Measurements from ENCODE around the gene TLCD1. TPM values are rescaled to one million over a fixed set of nuclear protein-coding genes. Genes with fewer than 3 reads are reported as not detected.
A peak's percentile ranks its signal among the peaks of the same experiment; 100 is the strongest.

Gene TLCD1
- polyA plus RNA-seq, 1 of the 3 experiments (the other 2 are of a cell fraction), result 18.3 TPM

DNA sequence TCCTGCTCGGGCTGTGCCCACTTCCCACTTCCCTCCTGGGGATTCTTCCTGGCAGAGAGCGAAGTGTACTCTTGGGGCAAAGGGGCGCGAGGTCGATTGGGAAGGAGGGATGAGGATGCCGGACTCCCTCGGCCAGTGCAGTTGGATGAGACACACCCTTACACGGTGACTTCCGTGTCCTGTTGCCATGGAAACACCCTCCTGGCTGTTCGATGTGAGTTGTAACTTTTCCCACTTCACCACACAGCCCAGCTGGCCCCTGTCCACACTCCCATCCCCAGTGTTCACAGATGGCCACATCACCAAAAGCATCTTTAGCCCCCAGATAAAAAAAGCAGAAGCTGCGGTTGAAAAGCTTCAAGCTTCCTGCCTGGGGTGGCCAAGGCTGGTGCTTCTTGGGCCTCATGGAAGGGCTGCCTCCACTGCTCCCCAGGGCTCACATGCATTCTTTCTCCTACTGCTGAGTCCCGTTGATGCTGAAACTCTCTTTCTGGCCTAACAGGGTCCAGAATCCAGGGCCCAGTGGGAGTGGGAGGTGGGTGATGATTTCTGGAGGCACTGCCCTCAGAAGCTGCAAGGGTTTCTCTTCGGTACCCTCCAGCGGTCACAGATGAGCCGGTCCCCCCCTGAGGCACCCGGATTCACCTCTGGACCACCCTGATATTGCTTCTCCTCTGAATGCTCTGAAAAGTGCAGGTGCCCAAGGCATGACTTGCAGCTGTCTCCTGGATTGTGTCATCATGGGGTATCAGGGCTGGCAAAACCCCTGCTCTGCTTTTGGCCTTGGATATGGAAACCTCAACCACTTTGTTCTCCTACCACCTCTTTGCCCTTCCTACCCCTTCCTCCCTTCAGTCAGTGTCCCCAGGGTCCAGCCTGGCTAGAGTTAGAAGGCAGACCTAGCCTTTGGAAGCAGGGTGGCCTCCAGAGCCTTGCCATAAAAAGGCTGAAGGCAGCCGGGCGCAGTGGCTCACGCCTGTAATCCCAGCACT lies 15.6 kb upstream of the TLCD1 start:
- H3K4me2 ChIP-seq, result peak overlapping the region; percentile 99; the same call in 1 of the 2 replicates
- WGBS (ENCODE audit: low lambda C conversion rate), result 94% methylated on average over 18 of the region's 19 CpGs
- H2AFZ ChIP-seq (ENCODE audit: low read depth), result no peak overlapping the region
- H3K27ac ChIP-seq (ENCODE audit: low read depth in 2 of 2, low read length in 1 of 2), result peak overlapping the region; percentile 97 to 98
- no peaks in the 10 kb centered on the region for H3K9me3 ChIP-seq
- no peak for DNase-seq
- H3K27me3 ChIP-seq (ENCODE audit: insufficient read depth), result no peaks in the 10 kb centered on the region
- no peak overlapping the region for H3K4me3 ChIP-seq (ENCODE audit: low read depth in 2 of 2, low read length in 1 of 2)
- H3K9ac ChIP-seq, result no peak overlapping the region
- peaks cover 0 to under 1% of the 10 kb centered on the region in 2 experiments for H3K36me3 ChIP-seq (replicated peaks in 1 of 2; ENCODE audit: control insufficient read depth in 1 of 2, insufficient read depth in 2 of 2, low read length in 1 of 2)
- H3K4me1 ChIP-seq (ENCODE audit: control insufficient read depth in 1 of 2, insufficient read depth in 2 of 2, low read depth in 1 of 2, low read length in 1 of 2), result peaks cover 18 to 31% of the 10 kb centered on the region in 2 experiments; a peak in 3 of 4 replicates
- peaks cover 32% of the 10 kb centered on the region for H3K79me2 ChIP-seq (ENCODE audit: insufficient read depth)
- TF ChIP-seq, protein P1, sequence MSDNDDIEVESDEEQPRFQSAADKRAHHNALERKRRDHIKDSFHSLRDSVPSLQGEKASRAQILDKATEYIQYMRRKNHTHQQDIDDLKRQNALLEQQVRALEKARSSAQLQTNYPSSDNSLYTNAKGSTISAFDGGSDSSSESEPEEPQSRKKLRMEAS (IDR thresholded peaks at IDR 0.05; ENCODE audit: low read depth), result no peak
- TF ChIP-seq RXRA (IDR thresholded peaks at IDR 0.05; ENCODE audit: borderline replicate concordance, low read depth), result no peak
- no peak for TF ChIP-seq CHD2 (IDR thresholded peaks at IDR 0.05; ENCODE audit: low read length, partially characterized antibody)
- TF ChIP-seq, protein P2, sequence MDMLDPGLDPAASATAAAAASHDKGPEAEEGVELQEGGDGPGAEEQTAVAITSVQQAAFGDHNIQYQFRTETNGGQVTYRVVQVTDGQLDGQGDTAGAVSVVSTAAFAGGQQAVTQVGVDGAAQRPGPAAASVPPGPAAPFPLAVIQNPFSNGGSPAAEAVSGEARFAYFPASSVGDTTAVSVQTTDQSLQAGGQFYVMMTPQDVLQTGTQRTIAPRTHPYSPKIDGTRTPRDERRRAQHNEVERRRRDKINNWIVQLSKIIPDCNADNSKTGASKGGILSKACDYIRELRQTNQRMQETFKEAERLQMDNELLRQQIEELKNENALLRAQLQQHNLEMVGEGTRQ (IDR thresholded peaks at IDR 0.05; ENCODE audit: borderline replicate concordance, low read depth, low read length), result no peak
- H4K20me1 ChIP-seq (ENCODE audit: insufficient read depth), result peaks cover 24% of the 10 kb centered on the region
- H3F3A ChIP-seq (replicated peaks; ENCODE audit: insufficient read depth), result peaks cover 21% of the 10 kb centered on the region
- CTCF ChIA-PET, result interaction anchor here (0.8 to 20.4 kb wide), 5 partner anchors 8 to 212 kb away, joined by 3 to 612 read pairs (median 3); partner anchors contain the start of genes NEK8, RPL23A and TLCD1
- no peaks in the 10 kb centered on the region for H3K9me2 ChIP-seq
- POLR2A ChIA-PET, result interaction anchor here (6.5 kb wide), 1 partner anchor 14 kb away, joined by 90 read pairs; the partner anchor contains the start of genes NEK8 and TLCD1

DNA sequence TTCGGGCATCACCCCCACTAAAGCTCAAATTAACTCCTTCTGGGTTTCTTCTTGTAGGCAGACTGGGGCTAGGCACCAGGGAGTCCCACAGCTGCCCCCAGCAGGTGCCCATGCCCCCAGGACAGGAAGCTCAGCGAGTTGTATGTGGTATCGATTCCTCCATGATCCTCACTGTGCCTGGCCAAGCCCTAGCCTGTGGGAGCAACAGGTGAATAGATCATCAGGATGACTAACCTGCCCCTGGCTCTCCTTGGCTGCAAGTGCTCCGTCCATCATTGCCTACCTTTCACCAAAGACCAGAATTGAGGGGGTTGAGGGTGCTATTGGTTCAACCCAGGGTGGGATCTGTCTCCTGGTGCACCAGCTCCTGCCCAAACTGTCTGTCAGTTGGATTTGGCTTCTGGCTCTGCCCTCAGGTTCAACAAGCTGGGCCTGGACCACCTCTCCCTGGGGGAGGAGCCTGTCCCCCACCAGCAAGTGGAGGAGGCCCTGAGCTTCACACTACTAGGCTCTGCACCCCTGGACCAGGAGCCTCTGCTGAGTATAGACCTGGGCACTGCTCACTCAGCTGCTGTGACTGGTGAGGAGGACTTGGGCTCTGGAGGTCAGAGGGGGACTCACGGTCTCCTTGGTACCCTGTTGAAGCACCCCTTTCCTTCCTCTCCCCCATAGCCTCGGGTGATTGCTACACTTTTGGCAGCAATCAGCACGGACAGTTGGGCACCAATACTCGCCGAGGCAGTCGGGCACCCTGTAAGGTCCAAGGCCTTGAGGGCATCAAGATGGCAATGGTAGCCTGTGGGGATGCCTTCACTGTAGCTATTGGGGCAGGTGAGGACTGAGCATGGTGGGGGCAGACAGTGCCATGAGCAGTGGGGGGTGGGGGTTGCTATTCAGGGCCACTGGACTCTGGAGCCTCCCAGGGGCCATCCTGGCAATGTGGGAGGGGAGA lies 14.6 kb upstream of the TLCD1 start:
- ChIA-PET CTCF (interaction anchor here (0.8 to 20.4 kb wide), 6 partner anchors 8 to 213 kb away, joined by 3 to 612 read pairs (median 3); partner anchors contain the start of genes NEK8, RPL23A and TLCD1), POLR2A (no interaction called here)
- Histone ChIP-seq H3K4me3 (ENCODE audit: low read depth in 2 of 2, low read length in 1 of 2) (no peak overlapping the region), H3F3A (replicated peaks; ENCODE audit: insufficient read depth) (peaks cover 21% of the 10 kb centered on the region), H3K9ac (no peak overlapping the region), H4K20me1 (ENCODE audit: insufficient read depth) (peaks cover 14% of the 10 kb centered on the region), H3K27me3 (ENCODE audit: insufficient read depth) (no peaks in the 10 kb centered on the region), H3K27ac (ENCODE audit: low read depth in 2 of 2, low read length in 1 of 2) (no peak overlapping the region; a peak in 1 of 4 replicates), H3K9me2 (no peaks in the 10 kb centered on the region), H3K4me1 (ENCODE audit: control insufficient read depth in 1 of 2, insufficient read depth in 2 of 2, low read depth in 1 of 2, low read length in 1 of 2) (peaks cover 8 to 22% of the 10 kb centered on the region in 2 experiments; a peak in 3 of 4 replicates), H3K36me3 (replicated peaks in 1 of 2; ENCODE audit: control insufficient read depth in 1 of 2, insufficient read depth in 2 of 2, low read length in 1 of 2) (no peaks in the 10 kb centered on the region), H3K79me2 (ENCODE audit: insufficient read depth) (peaks cover 22% of the 10 kb centered on the region), H2AFZ (ENCODE audit: low read depth) (no peak overlapping the region), H3K4me2 (no peak overlapping the region), H3K9me3 (no peaks in the 10 kb centered on the region)
- DNase-seq, result no peak
- TF ChIP-seq, protein P3, sequence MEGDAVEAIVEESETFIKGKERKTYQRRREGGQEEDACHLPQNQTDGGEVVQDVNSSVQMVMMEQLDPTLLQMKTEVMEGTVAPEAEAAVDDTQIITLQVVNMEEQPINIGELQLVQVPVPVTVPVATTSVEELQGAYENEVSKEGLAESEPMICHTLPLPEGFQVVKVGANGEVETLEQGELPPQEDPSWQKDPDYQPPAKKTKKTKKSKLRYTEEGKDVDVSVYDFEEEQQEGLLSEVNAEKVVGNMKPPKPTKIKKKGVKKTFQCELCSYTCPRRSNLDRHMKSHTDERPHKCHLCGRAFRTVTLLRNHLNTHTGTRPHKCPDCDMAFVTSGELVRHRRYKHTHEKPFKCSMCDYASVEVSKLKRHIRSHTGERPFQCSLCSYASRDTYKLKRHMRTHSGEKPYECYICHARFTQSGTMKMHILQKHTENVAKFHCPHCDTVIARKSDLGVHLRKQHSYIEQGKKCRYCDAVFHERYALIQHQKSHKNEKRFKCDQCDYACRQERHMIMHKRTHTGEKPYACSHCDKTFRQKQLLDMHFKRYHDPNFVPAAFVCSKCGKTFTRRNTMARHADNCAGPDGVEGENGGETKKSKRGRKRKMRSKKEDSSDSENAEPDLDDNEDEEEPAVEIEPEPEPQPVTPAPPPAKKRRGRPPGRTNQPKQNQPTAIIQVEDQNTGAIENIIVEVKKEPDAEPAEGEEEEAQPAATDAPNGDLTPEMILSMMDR (IDR thresholded peaks at IDR 0.05), result no peak
- TF ChIP-seq YY1 (IDR thresholded peaks at IDR 0.05; ENCODE audit: low read depth) (no peak), MEF2A (IDR thresholded peaks at IDR 0.05; ENCODE audit: borderline replicate concordance, low read depth) (no peak), MXI1 (IDR thresholded peaks at IDR 0.05; ENCODE audit: low read depth, low read length) (no peak), EZH2phosphoT487 (IDR thresholded peaks at IDR 0.05; ENCODE audit: borderline replicate concordance, low read depth) (no peak), CHD2 (IDR thresholded peaks at IDR 0.05; ENCODE audit: low read length, partially characterized antibody) (no peak), TCF12 (IDR thresholded peaks at IDR 0.05) (no peak), RFX5 (IDR thresholded peaks at IDR 0.05; ENCODE audit: low read length) (no peak), SMC3 (IDR thresholded peaks at IDR 0.05; ENCODE audit: low read depth, low read length) (no peak), RCOR1 (IDR thresholded peaks at IDR 0.05; ENCODE audit: low read length) (no peak)
- TF ChIP-seq, protein P4, sequence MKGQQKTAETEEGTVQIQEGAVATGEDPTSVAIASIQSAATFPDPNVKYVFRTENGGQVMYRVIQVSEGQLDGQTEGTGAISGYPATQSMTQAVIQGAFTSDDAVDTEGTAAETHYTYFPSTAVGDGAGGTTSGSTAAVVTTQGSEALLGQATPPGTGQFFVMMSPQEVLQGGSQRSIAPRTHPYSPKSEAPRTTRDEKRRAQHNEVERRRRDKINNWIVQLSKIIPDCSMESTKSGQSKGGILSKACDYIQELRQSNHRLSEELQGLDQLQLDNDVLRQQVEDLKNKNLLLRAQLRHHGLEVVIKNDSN (IDR thresholded peaks at IDR 0.05; ENCODE audit: borderline replicate concordance, low read depth), result no peak
- TF ChIP-seq, protein P1 (IDR thresholded peaks at IDR 0.05; ENCODE audit: low read depth), result no peak
- WGBS (ENCODE audit: low lambda C conversion rate), result 88% methylated on average over 5 of the region's 10 CpGs

Measured in SK-N-SH (cell line).